Measurements from ENCODE around the gene C14orf93.
A peak's percentile ranks its signal among the peaks of the same experiment; 100 is the strongest.

C14orf93 gene

GRCh38 chr14:23009939-23010726, at the start of gene C14orf93:
TSS of gene C14orf93 (minus strand) at chr14:23010143. CDS start at chr14:22999023, 11,120 bp downstream.
- DNase-seq, result peak; percentile 65

DNA sequence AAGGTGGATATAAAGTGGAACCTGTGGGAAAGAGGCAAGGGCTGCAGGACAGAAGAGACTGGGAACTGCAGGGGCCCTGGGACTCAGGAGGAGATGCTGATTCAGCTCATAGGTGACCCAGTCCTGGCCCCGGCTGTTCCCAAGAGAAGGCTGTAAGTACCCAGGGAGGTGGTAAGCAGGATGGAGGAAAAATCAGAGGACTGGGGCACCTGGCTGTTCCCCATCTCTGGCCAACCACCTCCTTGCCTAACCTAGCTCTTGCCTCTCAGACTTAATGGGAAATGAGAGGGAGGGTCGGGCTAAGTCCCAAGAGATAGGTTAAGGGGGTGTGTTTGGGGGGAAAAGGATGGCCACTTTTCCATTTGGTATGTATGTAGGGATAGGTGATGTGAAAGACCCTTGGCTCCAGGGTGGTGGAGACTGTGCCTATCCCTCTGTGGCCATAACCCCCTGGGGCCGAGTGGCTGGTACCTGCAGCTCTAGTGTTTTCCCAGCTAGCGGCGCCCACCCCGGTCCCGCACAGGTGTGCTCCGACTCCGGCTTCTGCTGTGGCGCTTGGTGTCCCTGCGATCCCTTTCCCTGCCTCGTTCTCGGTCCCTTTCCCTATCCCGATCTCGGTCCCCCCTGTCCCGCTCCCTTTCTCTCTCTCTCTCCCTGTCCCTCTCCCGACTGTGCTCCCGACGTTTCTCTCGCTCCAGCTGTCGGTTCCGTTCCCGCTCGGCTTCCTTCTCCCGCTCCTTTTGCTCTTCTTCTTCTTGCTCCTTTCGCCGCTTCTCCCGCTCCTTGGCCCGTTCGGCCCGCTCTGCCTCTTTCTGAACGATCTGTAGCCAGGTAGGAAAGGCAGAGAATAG, 48.9 kb upstream of the C14orf93 start:
- no peak for DNase-seq

GRCh38 chr14:23057757-23058653, 48.1 kb upstream of the C14orf93 start:
- DNase-seq, result no peak

- DNase-seq, result no peak
Observed at GRCh38 chr14:23056956-23057756, 47.2 kb upstream of the C14orf93 start, which contains the start of gene CDH24. TSS of gene CDH24 (minus strand) at chr14:23057520. CDS start at chr14:23055733, 1,787 bp downstream.

DNA sequence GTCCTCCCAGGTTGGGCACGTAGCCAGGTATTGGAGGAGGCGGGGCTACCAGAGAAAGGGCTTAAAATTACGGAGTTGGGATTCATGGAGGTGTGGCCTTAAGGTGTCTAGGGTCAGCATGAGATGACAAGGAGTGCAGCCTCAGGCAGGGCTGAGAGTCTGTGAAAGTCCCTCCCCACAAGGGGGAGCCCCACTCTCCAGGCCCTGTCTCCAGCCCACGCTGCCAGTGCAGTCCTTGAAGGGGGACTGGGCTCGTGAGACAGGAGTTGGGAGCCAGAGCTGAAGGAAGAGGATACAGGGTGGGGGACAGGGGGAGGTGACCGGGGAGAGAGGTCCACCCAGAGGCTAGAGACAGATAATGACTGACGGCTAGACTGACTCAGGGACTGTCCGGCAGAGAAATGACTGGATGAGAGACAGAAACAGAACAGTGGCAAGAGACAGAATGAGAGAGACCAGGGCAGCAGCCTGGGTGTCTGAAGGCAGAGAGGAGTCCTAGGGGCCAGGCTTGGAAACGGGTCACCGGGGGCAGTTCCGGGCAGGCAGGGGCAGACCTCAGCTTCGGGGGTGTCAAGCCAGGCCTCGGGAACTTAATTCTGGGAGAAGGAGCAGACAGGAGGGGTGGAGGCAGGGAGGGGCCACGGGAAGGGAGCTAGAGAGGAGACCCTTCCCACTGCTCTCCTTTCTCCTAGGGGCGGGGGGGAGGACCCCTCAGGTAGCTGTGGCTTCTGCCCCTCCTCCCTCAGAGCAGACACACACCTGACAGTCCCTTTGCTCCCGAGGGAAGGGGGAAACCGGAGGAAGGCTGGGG, 46.4 kb upstream of the C14orf93 start:
- DNase-seq, result no peak

GRCh38 chr14:23055621-23056144, 45.7 kb upstream of the C14orf93 start:
- no peak for DNase-seq

DNA sequence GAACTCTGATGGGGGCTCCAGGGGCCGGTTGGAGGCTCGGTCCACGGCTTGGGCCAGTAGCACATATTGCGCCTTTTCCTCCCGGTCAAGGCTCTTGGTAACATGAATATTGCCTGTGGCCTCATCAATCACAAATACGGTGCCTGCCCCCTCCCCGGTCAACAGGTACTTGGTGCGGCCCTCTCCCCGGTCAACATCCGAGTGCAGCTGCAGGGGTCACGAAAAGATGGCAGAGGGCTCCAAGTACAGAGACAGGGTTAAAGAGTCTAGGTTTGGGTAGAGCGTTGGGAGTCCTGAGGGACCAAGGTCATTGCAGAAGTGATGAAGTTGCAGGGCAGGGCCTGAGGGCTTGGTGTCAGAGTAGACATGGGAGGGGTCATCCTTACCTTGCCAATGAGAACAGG, 45.2 kb upstream of the C14orf93 start:
- no peak for DNase-seq

DNA sequence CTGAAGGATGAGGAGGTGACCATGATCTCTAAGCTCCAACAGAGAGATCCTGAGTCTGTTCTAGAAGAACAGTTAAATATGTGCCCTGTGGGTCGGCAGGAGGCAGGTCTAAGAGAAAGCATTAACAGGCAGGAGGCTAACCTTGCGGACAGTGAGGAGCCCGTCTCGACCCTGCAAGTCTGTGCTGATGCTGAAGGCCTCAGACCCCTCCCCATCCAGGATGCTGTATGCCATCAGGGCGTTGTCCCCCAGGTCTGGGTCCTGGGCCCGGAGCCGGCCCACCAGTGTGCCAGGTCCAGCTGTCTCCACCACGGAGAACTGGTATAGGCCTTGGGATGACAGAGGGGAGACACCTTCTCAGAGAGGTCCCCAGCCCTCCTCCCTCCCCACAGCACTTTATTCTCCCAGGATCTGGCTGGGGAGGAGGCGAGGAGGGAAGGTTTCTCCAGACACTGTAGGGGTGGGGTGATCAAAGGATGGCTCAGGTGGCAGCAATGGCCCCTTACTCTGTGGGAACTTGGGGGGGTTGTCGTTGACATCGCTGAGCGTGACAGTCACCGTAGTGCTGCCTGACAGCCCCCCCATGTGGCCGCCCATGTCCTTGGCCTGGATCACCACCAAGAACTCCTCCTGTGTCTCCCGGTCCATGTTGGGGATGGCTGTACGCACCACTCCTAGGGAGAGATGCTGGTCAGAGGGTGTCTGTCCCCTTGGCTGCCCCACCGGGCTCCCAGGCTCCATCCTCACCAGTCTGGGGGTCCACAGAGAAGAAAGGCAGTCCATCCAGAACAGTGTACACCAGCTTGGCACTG, 44.3 kb upstream of the C14orf93 start:
- DNase-seq, result no peak

- no peak for DNase-seq
Observed at GRCh38 chr14:23053426-23053825, 43.5 kb upstream of the C14orf93 start.

- DNase-seq, result no peak
Observed at GRCh38 chr14:23052671-23053070, 42.7 kb upstream of the C14orf93 start.

- no peak for DNase-seq
Observed at GRCh38 chr14:23052182-23052623, 42.3 kb upstream of the C14orf93 start.

DNA sequence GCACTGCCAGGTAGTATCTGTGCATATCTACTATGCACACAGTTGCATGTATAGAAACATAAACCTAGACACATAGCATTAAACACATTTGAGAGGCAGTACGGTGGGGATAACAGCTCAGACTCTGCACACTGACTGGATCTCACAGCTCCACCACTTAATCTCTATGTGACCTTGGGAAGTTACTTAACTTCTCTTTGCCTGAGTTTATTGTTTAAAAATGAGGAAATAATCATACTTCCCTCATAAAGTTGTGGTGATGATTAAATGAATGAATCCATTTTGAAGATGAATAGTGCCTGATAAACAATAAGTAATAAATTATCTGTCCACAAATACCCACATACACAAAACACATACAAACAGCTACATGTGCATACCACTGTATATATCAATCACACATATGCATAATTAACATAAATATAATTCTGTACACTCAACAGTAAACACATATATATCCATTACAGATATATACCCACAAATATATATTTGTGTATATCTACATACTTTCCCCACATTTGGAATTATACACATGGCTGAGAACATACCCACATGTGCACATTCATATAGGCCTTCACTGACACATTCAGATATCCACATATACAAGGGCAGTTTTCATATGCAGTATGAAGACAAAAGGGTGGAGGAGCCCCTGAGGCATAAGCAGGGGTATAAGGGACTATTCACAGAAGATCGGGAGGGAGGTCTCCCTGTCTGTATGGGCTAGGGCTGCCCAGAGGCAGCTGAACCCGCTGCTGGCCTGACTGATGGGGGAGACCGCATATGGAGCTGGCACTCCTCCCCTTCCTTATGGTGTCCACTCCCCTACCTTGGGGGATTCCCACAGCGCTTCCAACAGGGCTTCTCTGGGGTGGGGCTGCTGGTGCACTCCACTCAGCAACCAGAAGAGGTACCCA, 41.5 kb upstream of the C14orf93 start:
- no peak for DNase-seq

GRCh38 chr14:23049011-23049410, 39.1 kb upstream of the C14orf93 start:
- no peak for DNase-seq

- DNase-seq, result no peak
Observed at GRCh38 chr14:23047751-23048693, 38.1 kb upstream of the C14orf93 start.

GRCh38 chr14:23047034-23047634, 37.2 kb upstream of the C14orf93 start:
- no peak for DNase-seq

GRCh38 chr14:23045419-23046357, 35.7 kb upstream of the C14orf93 start:
- no peak for DNase-seq
